OCI-LY1 (cell line): ENCODE data around the gene SERPINI2.

Experiments used
- CTCF ChIP-seq: fragments of 200-600 bp; sonication (generic), shearing (Covaris generic); IDR thresholded peaks from 2 replicates; pipeline ENCODE4 v1.5.1; 2017; ENCODE audit warnings: mild to moderate bottlenecking, antibody characterized with exemption, low read length, moderate library complexity, mixed read lengths
- EZH2 ChIP-seq: fragments of 200-600 bp; sonication (generic), shearing (Covaris generic); IDR thresholded peaks from 2 replicates; pipeline ENCODE4 v1.8.0; 2017; ENCODE audit warnings: borderline replicate concordance, mixed run types, mild to moderate bottlenecking, antibody characterized with exemption, low read length, moderate library complexity, mixed read lengths

GRCh38 chr3:167491621-167492020 lies 17.8 kb upstream of the SERPINI2 start:
- TF ChIP-seq CTCF (no peak), EZH2 (no peak)
